ENCODE data around the gene C15orf61. TPM values are rescaled to one million over a fixed set of nuclear protein-coding genes. Genes with fewer than 3 reads are reported as not detected.

C15orf61 gene
- 10 to 100 TPM in 3 of 4 donors, 1 to 10 TPM in 1; 8.2 to 19.0 (median 13.5) TPM for total RNA-seq

DNA sequence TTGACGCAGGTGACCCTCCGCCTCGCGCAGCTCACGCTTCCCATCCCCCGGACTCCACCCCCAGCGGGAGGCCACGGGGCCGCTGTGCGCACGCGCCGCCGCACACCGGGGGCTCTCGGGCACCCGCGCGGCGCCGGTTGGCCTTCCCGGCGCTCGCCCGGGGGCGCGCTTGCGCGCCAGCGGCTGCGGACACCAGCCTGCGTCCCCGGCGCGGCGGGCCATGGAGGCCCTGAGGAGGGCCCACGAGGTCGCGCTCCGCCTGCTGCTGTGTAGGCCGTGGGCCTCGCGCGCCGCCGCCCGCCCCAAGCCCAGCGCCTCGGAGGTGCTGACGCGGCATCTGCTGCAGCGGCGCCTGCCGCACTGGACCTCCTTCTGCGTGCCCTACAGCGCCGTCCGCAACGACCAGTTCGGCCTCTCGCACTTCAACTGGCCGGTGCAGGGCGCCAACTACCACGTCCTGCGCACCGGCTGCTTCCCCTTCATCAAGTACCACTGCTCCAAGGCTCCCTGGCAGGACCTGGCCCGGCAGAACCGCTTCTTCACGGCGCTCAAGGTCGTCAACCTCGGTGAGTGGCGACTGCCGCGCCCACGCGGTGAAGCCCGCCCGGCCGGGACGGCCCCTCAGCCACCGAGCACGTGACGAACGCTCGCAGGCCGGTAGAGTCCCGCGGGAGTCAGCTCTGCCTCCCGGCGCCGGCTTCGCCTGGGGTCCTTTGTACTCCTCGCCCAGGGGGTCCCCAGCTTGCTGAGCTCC lies at the start of gene C15orf61:
Gene C15orf61 (plus strand): TSS at position 103 of the 754 bp plus-strand sequence. CDS start 118 bp downstream, at position 221.
- WGBS, 2 donors, result 0 to 1% methylated on average over 51 to 53 of the region's 94 CpGs
- peak within 1 kb of the TSS; percentile 90 for H3K4me3 ChIP-seq (ENCODE audit: low read depth, poor library complexity, severe bottlenecking)
- peak in 1 of 2 donors; percentile 27 for TF ChIP-seq POLR2A (IDR thresholded peaks at IDR 0.05)
- TF ChIP-seq, protein P1, sequence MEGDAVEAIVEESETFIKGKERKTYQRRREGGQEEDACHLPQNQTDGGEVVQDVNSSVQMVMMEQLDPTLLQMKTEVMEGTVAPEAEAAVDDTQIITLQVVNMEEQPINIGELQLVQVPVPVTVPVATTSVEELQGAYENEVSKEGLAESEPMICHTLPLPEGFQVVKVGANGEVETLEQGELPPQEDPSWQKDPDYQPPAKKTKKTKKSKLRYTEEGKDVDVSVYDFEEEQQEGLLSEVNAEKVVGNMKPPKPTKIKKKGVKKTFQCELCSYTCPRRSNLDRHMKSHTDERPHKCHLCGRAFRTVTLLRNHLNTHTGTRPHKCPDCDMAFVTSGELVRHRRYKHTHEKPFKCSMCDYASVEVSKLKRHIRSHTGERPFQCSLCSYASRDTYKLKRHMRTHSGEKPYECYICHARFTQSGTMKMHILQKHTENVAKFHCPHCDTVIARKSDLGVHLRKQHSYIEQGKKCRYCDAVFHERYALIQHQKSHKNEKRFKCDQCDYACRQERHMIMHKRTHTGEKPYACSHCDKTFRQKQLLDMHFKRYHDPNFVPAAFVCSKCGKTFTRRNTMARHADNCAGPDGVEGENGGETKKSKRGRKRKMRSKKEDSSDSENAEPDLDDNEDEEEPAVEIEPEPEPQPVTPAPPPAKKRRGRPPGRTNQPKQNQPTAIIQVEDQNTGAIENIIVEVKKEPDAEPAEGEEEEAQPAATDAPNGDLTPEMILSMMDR (IDR thresholded peaks at IDR 0.05), result no peak
- DNase-seq (ENCODE audit: low spot score in 2 of 2), result peak; percentile 84 to 96
- intact Hi-C loops (cut with DNase I; ENCODE audit: low total_unique reads), result loop anchor here (10.0 kb wide), 1 partner anchor 1366 kb away; no protein-coding TSS in a partner anchor

DNA sequence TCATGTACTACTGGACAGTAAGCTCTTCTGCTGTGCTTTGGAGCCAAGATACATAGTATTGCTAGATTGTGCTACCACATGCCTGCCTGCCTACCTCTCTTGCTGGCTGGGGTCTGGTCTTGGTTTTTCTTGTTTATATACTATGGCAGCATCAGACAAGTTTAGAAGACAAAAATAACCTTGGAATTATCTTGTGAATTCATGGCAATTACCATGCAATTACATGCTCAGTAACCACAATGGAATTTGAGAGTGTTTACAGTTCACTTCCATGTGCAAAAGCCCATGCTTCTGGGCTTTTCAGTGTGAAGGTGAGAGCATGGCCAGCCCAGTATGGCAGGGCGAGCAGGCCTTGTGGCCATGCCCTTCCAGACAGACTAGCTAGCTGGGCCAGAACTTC lies 48.0 kb upstream of the C15orf61 start:
- no peak for DNase-seq (ENCODE audit: low spot score in 2 of 2)
- no peak overlapping the region for H3K4me3 ChIP-seq (ENCODE audit: low read depth, poor library complexity, severe bottlenecking)
- TF ChIP-seq, protein P1 (IDR thresholded peaks at IDR 0.05), result no peak
- TF ChIP-seq POLR2A (IDR thresholded peaks at IDR 0.05), result no peak
- intact Hi-C loops (cut with DNase I; ENCODE audit: low total_unique reads), result no loop called here
- 80 to 82% methylated on average over 1 of the region's 1 CpG for WGBS, 2 donors

DNA sequence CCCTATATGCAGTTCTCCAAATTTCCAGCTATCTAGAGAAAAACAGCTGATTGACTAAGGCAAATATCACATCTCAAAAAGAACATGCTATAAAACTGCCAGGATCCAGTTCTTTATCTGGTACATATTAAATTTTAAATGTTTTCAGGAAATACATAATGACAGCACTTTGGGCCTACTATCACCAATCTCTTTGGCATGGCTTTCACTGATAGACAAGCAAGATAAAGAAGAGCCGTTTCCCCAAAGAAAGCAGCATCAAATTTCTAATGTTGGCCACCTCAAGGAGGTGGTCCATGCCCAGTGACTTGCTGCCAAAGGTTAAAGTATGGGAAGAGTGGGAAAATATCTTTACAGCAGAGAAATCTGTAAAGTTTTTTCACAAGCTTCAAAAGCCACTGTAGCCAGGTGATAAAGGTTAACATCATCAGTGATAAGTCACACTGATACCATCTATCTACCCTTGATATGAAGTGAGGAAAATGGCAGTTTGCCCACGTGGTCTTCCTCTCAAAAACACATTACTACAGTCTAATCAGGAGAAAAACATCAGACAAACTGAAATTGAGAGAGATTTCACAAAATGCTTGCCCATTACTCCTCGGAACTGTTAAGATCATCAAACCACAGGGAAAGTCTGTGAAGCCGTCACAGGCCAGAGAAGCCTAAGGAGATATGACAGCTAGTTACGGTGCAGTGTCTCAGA lies 46.4 kb upstream of the C15orf61 start:
- H3K4me3 ChIP-seq (ENCODE audit: low read depth, poor library complexity, severe bottlenecking), result no peak overlapping the region
- no peak for DNase-seq (ENCODE audit: low spot score in 2 of 2)
- intact Hi-C loops (cut with DNase I; ENCODE audit: low total_unique reads), result no loop called here
- TF ChIP-seq POLR2A (IDR thresholded peaks at IDR 0.05), result no peak
- TF ChIP-seq, protein P1 (IDR thresholded peaks at IDR 0.05), result no peak
- WGBS, 2 donors, result 82 to 86% methylated on average over 5 of the region's 5 CpGs

DNA sequence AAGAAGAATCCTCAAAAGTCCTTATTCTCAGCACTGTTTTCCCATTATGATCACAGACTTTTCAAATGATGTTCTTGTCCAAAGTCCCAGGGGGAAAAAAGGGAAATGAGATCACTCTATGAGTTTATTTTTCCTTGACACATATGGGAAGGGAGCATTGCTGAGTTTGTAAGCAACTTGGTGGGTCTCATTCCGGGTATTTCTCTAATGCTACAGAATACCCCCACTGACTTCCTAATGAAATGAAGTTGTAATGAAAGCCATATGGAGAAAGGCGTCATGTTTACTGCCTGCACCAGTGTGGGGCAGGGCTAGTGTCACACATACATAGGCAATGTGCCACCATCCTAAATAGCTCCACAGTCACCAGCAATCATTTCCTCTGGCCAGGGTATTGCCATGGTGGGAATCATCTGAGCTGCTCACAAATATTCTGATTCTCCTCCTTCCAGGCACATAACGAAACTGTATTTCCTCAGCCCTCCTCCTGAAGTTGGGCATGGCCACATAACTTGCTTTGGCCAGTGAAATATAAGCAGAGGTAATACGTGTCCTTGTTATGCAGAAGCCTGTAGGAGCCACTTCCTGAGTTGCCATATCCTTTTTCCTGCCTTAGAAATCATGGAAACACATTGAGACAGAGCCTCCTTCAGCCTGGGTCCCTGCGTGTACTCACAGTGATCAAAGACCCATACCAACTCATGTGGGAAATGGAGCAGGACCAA lies 41.0 kb upstream of the C15orf61 start:
- no peak overlapping the region for H3K4me3 ChIP-seq (ENCODE audit: low read depth, poor library complexity, severe bottlenecking)
- intact Hi-C loops (cut with DNase I; ENCODE audit: low total_unique reads), result no loop called here
- DNase-seq (ENCODE audit: low spot score in 2 of 2), result no peak
- TF ChIP-seq, protein P1 (IDR thresholded peaks at IDR 0.05), result no peak
- no peak for TF ChIP-seq POLR2A (IDR thresholded peaks at IDR 0.05)
- 59 to 60% methylated on average over 5 of the region's 5 CpGs for WGBS, 2 donors

DNA sequence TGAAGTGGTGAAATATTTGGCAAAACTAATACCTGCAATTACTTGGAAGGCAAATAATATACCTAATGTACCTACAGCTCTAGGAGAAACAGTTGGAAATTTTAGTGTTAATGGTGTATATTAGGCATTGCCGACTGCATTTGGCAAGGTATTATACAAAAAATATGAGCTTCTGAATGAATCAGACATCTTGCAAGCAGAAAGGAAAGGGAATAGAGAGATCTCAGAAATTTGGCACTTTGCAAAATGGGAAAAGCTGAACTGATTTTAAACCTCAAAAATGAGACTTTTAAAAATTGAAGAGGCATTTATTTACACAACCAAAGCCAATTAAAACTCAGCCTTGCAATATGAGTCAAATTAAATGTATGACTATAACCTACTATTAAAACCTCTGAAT lies 40.2 kb upstream of the C15orf61 start:
- no peak for DNase-seq (ENCODE audit: low spot score in 2 of 2)
- TF ChIP-seq POLR2A (IDR thresholded peaks at IDR 0.05), result no peak
- WGBS, 2 donors, result 45 to 76% methylated on average over 1 of the region's 1 CpG
- intact Hi-C loops (cut with DNase I; ENCODE audit: low total_unique reads), result no loop called here
- H3K4me3 ChIP-seq (ENCODE audit: low read depth, poor library complexity, severe bottlenecking), result no peak overlapping the region

DNA sequence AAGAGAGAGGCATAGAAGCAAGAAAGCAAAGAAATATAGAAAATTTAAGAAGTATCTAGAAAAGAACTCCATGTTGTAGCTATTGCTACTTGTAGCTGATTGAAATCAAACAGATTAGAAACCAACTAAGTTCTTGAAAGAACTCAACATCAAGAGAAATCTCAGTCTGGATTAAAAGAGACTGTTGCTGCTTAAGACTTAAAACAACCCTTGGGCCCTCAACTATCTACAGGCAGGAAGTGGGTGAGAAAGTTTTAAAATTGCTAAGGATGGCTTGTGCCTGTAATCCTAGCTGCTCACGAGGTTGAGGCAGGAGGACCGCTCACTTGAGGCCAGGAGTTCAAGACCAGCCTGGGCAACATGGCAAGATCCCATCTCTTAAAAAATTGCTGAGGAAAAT lies 39.3 kb upstream of the C15orf61 start:
- no peak overlapping the region for H3K4me3 ChIP-seq (ENCODE audit: low read depth, poor library complexity, severe bottlenecking)
- DNase-seq (ENCODE audit: low spot score in 2 of 2), result no peak
- TF ChIP-seq POLR2A (IDR thresholded peaks at IDR 0.05), result no peak
- TF ChIP-seq, protein P1 (IDR thresholded peaks at IDR 0.05), result no peak
- intact Hi-C loops (cut with DNase I; ENCODE audit: low total_unique reads), result no loop called here
- 89 to 90% methylated on average over 2 of the region's 2 CpGs for WGBS, 2 donors

Measured in lower leg skin (tissue), 4 donors.